ENCODE data around the gene SMOC2.
"Not testable (repeated sequence)": the region's sequence is repeated elsewhere in the genome, so short reads cannot be mapped to it uniquely, and the experiment has no call there.

SMOC2 gene

DNA sequence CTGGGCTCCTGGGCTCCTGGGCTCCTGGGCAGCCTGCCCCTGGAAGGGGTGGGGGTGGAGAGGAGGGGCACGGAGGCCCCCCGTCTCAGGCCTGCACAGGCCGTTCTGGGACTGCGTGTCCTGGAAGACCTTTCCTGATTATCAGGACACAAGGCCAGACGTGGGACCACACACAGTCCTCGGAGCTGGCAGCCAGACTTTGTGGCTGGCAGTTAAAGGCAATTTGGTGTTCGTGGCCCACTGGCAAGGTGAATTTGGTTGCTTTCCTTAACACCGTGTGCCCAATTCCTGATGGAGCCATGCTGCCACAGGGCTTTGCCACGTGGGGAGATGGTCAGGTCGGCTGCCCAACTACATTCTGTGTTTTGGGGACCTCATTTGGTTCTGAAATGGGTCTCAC is 113.5 kb downstream of the SMOC2 start:
- DNase-seq, result peak in 1 of 42 donors; percentile 31
- intact Hi-C loops (cut with DNase I), result no loop called here

DNA sequence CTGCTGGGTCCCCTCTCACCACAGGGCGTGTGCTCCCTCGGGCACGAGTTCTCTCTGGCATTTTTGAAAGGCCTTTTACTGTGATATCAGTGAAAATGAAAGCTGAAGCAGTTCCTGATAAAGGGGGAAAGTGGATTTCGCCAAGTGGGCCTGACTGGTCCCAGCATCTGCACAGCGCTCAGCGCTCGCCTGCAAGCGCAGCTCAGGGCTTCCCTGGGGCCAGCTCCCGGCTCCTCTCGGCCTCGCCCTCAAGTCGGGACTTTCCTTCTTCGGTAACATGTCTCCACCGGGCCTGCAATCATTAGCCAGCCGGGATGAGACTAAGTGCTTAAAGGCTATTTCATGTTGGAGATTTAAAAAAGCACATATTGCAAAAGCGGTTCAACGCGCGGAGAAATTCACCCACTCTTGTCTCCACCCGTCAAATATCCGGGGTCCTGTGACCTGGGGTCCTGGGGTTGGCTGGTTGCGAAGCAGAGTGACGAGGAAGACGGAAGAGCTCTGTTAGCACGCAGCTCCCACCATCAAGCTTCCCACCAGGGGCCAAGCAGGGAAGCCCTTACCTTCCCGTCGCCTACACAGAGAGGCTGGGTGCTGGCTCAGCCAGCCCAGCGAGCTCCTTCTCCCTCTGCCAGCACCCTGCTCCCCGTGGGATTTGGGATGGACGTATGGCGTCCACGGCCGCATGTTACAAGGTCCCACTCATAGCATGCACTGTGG is 114.1 kb downstream of the SMOC2 start:
- peak in 2 of 42 donors; percentile 10 to 35 for DNase-seq
- intact Hi-C loops (cut with DNase I), result no loop called here

DNA sequence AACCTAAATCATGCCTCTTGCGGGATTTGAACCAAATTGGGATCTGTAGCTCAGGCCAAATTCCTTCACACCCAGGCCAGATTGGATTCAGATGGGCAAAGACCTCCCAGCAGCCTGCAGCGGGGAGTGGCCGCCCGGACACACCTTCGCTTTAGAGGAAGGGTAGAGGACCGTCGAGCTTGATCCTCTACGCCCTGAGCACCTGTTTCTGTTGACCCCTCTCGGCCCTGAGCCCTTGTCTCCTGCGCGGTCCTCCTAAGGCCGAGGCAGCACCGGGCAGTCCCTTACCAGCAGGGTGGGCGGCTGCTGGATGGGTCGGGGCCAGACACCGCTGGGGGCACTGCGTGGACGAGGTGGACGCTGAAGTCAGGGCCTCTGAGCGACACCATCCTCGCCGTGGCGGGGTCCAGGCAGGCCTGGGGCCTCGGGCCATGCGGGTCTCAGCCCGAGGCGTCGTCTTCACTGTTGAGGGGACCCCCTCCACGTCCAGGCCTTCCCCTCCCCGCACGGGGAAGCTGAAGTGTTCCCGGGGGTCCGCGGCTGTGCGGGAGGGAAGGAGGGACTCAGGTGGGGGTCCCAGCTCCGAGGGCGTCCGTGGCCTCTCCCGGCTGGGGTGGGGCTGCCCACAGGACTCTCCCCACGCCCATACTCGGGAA is 114.8 kb downstream of the SMOC2 start:
- peak in 2 of 42 donors; percentile 9 to 33 for DNase-seq
- intact Hi-C loops (cut with DNase I), result no loop called here

DNA sequence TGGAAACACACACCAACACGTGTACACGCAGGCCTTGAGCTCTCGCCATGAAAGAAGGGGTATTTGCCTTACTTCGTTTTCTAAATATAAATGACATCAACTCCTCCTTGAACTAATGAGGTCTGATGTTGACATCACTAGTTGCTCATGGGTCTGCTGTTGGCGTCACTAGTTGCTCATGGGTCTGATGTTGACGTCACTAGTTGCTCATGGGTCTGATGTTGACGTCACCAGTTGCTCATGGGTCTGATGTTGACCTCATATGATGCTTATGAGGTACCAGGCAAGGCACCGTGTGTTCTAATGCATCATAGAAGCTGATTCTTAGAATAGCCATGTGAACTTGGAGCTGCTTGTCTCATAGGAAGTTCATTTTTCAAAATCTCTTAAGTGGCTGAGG is 116.5 kb downstream of the SMOC2 start:
- intact Hi-C loops (cut with DNase I), result no loop called here
- DNase-seq, result no peak

DNA sequence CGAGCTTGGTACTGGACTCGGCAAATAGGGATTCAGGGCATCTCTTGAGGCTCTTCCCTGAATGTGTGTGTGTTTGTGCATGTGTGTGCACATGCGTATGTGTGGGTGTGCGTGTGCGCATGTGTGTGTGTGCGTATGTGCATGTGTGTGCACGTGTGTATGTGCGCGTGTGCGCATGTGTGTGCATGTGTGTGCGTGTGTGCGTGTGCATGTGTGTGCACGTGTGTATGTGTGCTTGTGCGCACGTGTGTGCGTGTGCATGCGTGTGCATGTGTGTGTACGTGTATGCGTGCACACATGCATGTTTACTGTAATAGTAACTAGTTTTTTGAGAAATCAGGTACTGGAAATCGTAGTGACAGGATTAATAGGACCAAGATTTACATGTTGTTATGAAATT is 117.7 kb downstream of the SMOC2 start:
- DNase-seq, result no peak
- intact Hi-C loops (cut with DNase I), result no loop called here

DNA sequence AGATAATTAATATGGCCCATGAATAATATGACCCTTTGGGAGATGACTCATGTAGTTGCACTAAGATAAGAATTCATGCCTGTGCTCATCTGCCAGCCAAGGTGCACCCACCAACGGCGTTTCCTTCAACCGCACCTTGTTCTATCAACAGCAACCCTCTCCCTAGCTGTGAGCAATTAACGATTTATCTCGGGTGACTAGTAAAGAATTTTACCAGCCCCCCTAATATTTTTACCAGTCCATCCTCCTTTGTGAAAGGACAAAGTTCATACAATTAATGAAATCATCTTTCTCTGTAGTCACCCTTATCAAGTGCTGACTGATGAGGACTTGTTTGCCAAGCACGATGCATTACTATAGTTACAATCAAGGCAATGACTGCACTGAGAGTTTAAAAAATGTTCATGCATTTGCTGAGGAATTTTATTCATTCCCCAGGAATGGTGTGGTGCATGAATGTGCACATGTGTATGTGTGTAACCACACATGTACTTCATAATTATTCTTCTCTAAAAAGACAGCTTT is 118.7 kb downstream of the SMOC2 start:
- intact Hi-C loops (cut with DNase I), result no loop called here
- peak in 1 of 42 donors; percentile 31 for DNase-seq

DNA sequence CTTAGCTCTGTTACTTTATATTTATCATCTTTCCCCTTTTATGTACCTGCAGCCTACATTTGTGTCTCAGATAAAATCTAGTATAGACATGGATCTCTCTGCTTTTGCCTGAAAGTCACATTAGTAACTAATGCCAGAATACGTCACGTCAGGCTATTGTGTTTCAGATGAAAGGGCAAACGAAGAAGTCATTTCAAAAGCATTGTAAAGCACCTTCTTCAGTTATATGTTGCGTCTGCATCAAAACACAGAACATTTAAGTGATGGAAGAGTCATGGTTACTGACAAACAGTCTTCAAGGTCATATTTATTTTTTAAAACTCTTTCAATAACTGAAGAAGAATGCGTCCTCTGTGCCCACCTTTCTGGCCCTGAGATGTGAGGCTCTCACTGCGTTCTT is 119.1 kb downstream of the SMOC2 start:
- DNase-seq, result no peak
- intact Hi-C loops (cut with DNase I), result no loop called here

DNA sequence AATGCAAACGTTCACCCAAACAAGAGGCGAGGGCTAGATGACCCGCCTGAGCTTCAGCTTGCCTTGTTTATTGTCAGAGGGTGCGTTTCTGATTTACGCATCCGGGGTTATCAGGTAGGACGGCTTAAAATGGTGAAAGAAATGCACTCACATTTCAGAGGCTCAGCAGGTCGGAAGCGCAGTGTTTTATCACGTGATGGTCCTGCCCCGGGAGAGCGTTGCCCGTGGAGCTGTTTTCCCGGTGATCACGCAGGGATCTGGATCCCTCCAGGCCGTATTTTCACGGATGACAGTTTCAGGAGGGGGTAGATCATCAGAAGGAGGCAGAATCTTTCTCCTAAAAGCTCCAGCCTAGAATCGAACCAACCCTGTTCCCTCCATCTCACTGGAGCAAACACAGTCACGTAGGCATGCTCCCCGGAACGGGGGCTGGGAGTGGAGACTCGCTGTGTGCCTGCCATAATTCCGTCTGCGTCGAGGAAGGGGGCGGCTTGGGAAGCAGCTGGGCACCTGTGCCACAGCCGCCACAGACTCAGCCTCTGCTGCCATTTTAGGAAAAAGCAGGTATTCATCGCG is 121.7 kb downstream of the SMOC2 start:
- intact Hi-C loops (cut with DNase I), result no loop called here
- peak in 2 of 42 donors; percentile 16 to 17 for DNase-seq

DNA sequence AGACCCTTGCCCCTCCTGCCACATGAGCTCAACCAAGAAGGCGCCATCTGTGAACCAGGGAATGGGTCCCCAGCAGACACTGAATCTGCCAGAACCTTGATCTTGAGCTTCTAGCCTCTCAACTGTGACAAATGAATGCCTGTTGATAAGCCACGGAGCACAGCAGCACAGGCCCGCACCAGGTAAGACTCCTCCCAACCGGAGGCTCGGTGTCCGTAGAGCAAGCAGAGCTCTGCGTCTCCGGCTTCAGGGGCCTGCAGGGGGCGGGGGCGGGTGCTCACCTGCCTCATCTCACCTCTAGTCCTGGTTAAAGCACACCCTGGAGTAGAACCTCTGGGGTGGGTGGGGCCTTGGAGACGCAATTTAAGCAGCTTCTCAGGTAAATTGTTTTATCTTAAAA is 122.7 kb downstream of the SMOC2 start:
- DNase-seq, result peak in 2 of 42 donors; percentile 1 to 22
- intact Hi-C loops (cut with DNase I), result no loop called here

DNA sequence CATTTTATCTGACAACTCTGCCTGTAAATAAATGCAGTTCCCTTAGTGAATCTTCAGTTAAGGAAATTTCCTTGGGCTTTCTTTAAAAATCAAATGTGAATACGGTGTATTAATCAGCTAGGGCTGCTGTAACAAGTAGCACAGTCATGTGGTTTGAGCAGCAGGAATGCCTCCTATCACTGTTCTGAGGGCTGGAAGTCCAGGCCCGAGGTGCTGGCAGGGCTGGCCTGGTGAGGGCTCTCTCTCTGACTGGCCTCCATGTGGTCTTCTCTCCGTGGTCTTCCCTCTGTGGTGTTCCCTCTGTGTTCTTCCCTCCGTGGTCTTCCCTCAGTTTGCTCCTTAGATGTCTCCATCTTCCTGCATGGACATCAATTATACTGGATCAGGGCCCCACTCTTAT is 124.1 kb downstream of the SMOC2 start:
- intact Hi-C loops (cut with DNase I), result no loop called here
- DNase-seq, result peak in 2 of 42 donors; percentile 15 to 27

DNA sequence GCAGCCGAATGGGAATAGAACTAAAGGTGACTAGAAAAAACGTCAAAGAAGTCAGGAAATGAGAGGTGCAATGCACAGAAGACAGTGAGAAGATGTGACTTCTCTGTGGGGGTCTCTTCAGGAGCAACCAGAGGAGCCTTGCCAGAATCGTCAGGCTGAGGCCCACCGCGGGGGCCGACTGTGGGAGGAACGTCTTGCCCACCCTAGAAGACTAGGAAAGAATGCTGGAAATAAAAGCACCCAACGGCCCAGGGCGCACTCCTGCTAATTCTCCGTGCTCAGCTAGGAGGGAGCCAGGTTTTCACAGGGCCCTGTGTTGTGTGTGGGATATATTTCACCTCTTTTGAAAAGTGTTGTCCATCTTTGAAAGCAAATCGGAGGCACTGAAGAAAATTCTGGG is 129.2 kb downstream of the SMOC2 start:
- intact Hi-C loops (cut with DNase I), result no loop called here

DNA sequence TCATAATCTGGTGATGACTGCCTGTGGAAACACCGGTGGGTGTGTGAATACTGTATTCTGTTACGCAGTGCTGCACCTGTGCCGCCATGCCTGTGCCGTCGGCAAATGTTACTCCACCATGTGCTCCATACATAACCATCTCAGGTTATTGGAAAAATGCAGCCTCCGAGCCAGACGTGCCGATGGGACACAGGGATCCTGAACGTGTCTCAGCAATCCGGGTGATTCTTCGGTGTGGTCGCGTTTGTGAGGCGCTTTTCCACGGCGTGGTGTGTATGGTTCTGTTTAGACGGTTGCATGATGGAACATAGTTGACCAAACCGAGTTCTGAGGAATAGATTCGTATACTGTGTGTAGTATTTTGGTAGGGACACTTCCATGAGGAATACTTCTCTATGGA is 130.3 kb downstream of the SMOC2 start:
- intact Hi-C loops (cut with DNase I), result no loop called here
- peak in 2 of 42 donors; percentile 32 to 33 for DNase-seq

More for the DNA sequence above, 129.2 kb downstream of the SMOC2 start:
- DNase-seq, result peak in 2 of 42 donors; percentile 23 to 37

DNA sequence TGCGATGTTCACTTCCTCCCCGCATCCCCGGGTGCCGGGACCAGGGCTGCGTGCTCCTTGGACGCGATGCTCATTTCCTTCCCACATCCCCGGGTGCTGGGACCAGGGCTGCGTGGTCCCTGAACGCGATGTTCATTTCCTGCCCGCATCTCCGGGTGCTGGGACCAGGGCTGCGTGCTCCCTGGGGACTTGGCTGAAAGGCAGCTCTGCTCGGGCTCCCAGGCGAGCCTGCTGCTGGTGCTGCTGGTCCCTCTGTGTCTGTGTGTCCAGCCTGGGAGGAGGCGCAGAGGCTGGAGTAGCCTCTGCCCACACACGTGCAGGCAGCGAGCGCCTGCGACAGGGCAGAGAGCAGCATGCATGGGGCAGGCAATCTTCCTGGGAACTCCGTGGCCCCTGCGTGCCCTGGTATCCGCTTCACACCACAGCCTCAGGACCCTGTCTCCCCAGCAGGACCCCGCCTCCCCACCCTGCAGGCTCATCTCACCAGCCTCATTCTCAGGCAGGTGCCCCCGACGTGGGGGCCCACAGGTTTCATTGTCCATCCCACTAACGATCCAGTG is 132.4 kb downstream of the SMOC2 start:
- intact Hi-C loops (cut with DNase I), result not testable (repeated sequence)
- DNase-seq, result peak in 2 of 42 donors; percentile 16 to 25

DNA sequence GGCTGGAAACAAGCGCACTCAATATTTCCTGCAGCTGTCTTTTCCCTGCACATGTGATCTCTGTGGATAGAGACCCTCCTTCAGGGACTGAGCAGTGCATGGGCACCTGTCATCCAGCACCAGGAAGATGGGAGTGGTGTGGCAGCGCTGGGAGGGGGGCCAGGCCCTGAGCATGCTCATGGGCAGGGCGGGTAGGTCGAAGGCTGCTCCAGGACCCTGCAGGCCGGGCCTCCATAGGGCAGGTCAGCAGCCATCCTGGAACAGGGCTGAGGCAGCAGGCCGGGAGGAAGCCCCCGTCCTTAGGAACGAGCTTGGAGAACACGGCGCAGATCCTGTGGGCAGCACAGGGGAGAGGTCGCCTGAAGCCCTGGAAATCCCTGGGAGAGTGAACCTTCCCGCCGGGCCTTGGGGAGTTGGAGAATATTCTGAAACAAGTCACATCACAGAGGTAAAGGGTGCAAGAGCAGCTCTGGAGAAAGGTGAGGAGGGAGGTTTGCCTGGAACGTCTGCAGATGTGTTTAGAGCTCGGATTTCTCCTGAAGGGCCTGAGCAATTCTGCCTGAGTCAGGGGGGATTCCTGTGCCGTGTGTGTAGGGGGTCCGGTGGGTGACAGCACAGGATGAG is 133.2 kb downstream of the SMOC2 start:
- peak in 3 of 42 donors; percentile 7 to 31 (median 21) for DNase-seq
- intact Hi-C loops (cut with DNase I), result no loop called here

DNA sequence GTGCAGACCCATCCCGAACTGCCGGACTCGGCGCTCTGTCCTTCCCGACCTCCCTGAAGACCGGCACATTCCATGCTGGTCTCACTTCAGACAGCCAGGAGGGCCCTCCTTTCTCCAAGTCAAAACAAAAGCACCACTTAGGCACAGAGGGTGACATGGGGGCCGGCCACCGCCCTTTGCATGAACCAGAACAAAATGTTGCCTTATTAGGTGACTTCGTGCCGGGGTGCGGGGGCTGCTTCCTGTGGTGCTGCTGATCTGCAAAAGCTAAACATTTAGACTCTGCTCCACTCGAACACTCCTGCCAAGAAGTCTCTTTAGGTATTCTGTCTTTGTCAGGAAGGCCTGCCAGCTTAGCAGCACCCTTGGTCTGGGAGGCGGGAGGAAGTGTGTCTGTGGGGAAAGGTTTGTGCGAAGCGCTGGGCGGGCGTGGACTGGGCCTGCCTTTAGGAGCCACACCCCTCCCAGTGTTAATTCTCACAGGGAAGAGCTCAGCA is 133.8 kb downstream of the SMOC2 start:
- DNase-seq, result peak in 37 of 42 donors; percentile 8 to 81 (median 44)

DNA sequence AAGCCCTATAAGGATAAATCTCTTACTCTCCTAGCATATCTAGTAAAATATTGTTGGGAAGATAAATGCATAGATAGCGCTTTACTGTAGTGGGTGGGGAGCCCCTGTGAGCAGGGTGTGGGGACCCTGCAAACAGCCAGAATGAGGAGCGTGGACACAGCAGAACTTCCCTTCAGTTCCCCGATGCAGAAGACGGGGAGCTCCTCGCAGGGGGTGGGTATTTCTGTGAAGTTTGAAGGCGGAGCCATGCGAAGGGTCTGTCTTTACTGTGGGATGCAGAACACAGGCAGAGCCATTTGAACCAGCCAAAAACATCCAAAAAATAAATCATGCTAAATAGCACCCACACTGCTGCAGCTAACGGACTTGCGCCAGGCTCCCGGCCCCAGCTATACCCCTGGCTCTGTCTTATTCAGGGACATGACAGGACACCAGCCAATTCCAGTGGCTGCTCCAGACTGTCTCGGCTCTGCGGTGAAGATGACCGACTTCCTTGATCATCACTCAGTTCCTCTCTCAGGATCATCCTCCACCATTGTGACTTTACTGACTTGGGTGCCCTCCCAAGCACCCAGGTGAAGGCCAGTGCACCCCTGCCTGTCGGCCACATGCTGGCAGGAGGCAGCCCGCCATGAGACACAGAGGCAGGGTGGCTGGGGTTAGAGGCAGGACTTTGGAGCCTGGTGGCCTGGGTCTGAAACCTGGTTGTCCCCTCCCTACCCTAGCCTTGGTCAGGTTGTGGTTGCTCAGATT is 134.5 kb downstream of the SMOC2 start:
- intact Hi-C loops (cut with DNase I), result no loop called here

More for the DNA sequence above, 133.8 kb downstream of the SMOC2 start:
- intact Hi-C loops (cut with DNase I), result no loop called here

DNA sequence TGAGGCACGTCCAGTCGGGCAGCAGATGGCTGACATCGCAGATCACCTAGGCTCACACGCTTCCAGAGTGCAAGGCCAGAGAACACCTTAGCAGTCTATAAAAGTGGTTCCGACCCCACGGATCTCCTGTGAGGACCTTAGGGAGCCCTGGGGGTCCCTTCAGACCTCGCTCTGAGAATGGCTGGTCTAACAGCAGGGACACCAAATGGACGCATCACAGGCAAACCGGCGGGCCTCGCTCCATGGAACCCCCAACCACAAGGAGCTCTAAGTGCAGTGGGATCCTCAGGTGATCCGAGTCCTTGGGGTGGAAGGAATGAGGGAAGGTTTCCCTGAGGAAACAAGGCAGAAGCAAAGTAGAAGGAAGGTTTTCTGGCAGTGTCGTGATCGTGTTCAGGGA is 135.4 kb downstream of the SMOC2 start:
- DNase-seq, result peak in 2 of 42 donors; percentile 5 to 14
- intact Hi-C loops (cut with DNase I), result no loop called here

More for the DNA sequence above, 134.5 kb downstream of the SMOC2 start:
- peak in 2 of 42 donors; percentile 25 to 31 for DNase-seq

DNA sequence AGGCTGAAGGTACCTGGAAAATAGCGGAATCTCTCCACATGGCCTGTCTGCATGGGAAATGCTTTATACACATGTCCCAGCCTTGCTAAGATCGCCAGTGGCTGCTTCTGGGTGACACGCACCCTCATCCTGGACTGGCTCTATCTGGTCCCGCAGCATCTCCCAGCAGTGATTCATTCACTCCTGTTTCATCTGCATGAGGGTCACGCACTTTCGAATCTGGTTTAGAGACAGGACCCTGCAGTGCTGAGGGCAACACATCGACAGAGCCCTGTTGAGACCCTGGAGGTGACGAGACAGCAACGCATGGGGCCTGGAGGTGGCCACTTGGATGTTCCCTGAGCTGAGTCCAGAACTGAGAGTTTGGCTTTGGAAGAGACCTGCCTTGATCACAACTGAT is 136.5 kb downstream of the SMOC2 start:
- peak in 2 of 42 donors; percentile 20 to 21 for DNase-seq
- intact Hi-C loops (cut with DNase I), result no loop called here
